Measurements from ENCODE around the gene MLYCD. TPM values are rescaled to one million over a fixed set of nuclear protein-coding genes. Genes with fewer than 3 reads are reported as not detected.

Gene MLYCD
- total and polyA plus RNA-seq, 8 donors: 4.3 to 11.2 (median 8.9) TPM

DNA sequence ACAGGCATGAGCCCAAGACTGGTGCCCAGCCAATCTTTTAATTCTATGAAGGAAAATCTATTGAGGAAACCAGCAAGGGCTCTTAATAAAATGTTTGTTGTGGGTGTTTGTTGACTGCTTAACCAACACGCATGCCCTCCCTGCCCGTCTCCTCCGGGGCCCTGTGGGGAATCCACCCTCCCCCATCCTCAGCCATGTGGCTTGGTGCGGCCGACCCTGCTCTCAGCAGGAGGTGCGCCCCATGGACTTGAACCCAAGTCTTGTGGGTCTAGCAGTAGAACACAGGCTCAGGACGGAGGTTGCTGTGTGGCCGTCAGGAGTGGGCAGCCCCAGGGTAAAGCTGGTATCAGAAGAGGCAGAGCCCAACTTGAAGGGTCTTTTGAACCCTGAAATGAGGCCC is 45.1 kb upstream of the MLYCD start:
- no peaks in the 10 kb centered on the region for H3K27me3 ChIP-seq
- H3K36me3 ChIP-seq: no peaks in the 10 kb centered on the region
- DNase-seq (no peak), ATAC-seq (no peak), FAIRE-seq (no peak)
- H3K4me3 ChIP-seq: no peak overlapping the region
- intact Hi-C loops (cut with DNase I): no loop called here
- WGBS, 2 donors: 89 to 91% methylated on average over 8 of the region's 8 CpGs
- no peak overlapping the region for H3K27ac ChIP-seq
- no peaks in the 10 kb centered on the region for H3K9me3 ChIP-seq
- no peaks in the 10 kb centered on the region for H3K4me1 ChIP-seq
- TF ChIP-seq, protein P1, sequence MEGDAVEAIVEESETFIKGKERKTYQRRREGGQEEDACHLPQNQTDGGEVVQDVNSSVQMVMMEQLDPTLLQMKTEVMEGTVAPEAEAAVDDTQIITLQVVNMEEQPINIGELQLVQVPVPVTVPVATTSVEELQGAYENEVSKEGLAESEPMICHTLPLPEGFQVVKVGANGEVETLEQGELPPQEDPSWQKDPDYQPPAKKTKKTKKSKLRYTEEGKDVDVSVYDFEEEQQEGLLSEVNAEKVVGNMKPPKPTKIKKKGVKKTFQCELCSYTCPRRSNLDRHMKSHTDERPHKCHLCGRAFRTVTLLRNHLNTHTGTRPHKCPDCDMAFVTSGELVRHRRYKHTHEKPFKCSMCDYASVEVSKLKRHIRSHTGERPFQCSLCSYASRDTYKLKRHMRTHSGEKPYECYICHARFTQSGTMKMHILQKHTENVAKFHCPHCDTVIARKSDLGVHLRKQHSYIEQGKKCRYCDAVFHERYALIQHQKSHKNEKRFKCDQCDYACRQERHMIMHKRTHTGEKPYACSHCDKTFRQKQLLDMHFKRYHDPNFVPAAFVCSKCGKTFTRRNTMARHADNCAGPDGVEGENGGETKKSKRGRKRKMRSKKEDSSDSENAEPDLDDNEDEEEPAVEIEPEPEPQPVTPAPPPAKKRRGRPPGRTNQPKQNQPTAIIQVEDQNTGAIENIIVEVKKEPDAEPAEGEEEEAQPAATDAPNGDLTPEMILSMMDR (IDR thresholded peaks at IDR 0.05): no peak

DNA sequence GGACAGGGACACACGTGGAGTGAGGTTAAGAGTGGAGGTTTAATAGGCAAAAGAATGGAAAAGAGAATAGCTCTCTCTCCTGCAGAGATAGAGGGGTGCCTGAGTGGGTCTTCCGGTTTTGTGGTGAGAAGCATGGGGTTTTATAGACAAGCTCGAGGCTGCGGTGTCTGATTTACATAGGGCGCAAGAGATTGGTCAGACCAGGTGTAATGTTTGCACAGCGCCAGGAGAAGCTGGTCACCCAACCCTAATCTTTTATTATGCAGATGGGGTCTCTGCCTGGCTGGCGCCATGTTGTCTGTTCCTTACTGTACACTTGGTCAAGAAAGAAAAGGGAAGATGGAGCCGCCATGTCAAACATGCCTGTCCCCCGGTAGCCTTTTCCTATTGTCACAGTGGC is 44.5 kb upstream of the MLYCD start:
- FAIRE-seq (no peak), DNase-seq (no peak), ATAC-seq (no peak)
- TF ChIP-seq, protein P1 (IDR thresholded peaks at IDR 0.05): no peak
- H3K4me3 ChIP-seq: no peak overlapping the region
- no peaks in the 10 kb centered on the region for H3K27me3 ChIP-seq
- intact Hi-C loops (cut with DNase I): no loop called here
- H3K27ac ChIP-seq: no peak overlapping the region
- no peaks in the 10 kb centered on the region for H3K9me3 ChIP-seq
- WGBS, 2 donors: 74 to 81% methylated on average over 9 of the region's 9 CpGs
- no peaks in the 10 kb centered on the region for H3K36me3 ChIP-seq
- H3K4me1 ChIP-seq: no peaks in the 10 kb centered on the region

DNA sequence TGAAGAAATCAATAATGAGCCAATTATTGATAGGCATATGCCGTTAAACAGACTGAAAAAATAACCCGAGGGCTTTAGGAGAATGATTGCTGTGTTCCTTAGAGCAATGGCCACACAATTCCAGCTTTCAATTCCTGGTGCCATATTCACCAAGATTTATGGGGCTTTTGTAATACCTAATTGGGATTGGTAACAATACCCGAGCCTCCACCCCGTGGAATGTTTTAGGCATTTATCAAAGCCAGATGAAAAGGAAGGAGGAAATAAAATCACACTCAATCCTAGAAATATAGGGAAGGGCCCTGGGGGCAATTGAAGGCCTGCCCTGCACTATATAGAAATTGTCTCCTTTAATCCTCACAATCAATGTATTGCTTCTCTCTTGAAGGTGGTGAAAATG is 42.1 kb upstream of the MLYCD start:
- no peaks in the 10 kb centered on the region for H3K9me3 ChIP-seq
- no peaks in the 10 kb centered on the region for H3K36me3 ChIP-seq
- no peaks in the 10 kb centered on the region for H3K4me1 ChIP-seq
- FAIRE-seq (no peak), ATAC-seq (peak in 1 of 4 donors; percentile 24), DNase-seq (no peak)
- no peaks in the 10 kb centered on the region for H3K27me3 ChIP-seq
- H3K4me3 ChIP-seq: no peak overlapping the region
- intact Hi-C loops (cut with DNase I): no loop called here
- 27 to 37% methylated on average over 4 of the region's 4 CpGs for WGBS, 2 donors
- no peak overlapping the region for H3K27ac ChIP-seq
- TF ChIP-seq, protein P1 (IDR thresholded peaks at IDR 0.05): no peak

DNA sequence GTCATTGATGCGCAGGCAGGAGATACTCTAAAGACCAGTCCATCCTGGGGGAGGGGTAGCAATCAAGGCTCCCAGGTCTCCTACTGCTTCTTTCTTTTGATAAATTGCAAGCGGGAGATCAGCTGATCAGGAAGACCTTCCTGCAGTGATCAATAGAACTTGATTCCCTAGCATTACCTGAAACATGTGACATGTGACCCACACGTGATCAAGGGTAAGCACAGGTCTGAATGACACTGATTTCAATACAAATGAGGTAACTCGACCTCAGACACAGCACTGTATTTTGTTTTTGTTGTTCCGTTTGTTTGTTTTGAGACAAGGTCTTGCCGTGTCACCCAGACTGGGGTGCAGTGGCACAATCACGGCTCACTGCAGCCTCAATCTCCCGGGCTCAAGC is 39.6 kb upstream of the MLYCD start:
- no peaks in the 10 kb centered on the region for H3K9me3 ChIP-seq
- DNase-seq (no peak), FAIRE-seq (no peak), ATAC-seq (no peak)
- no peaks in the 10 kb centered on the region for H3K36me3 ChIP-seq
- no peaks in the 10 kb centered on the region for H3K4me1 ChIP-seq
- no peaks in the 10 kb centered on the region for H3K27me3 ChIP-seq
- intact Hi-C loops (cut with DNase I): no loop called here
- H3K4me3 ChIP-seq: no peak overlapping the region
- 69 to 73% methylated on average over 8 of the region's 8 CpGs for WGBS, 2 donors
- TF ChIP-seq, protein P1 (IDR thresholded peaks at IDR 0.05): no peak
- no peak overlapping the region for H3K27ac ChIP-seq

DNA sequence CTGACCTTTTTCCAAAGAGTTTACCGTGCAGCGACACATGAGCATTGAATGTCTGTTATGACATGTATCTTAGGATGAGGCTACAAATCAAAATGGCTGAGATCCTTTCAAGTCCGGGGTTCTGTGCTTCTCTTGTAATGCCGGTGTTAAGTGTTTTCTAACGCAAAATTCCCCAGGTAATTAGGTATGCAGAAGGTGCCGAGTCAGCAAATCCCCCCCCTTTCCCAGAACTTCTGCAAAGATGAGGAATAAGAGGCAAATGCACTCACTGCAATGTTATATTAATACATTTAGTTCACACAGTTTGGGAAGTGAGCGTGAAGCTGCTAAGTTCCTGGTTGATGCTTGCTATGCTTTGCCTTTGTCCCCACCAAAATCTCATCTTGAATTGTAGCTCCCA is 36.3 kb upstream of the MLYCD start:
- WGBS, 2 donors: 75 to 76% methylated on average over 7 of the region's 7 CpGs

More for the DNA sequence above, 36.3 kb upstream of the MLYCD start:
- FAIRE-seq (no peak), ATAC-seq (no peak), DNase-seq (no peak)
- H3K4me3 ChIP-seq: no peak overlapping the region
- H3K4me1 ChIP-seq: no peaks in the 10 kb centered on the region
- no peaks in the 10 kb centered on the region for H3K9me3 ChIP-seq
- H3K36me3 ChIP-seq: no peaks in the 10 kb centered on the region
- H3K27ac ChIP-seq: no peak overlapping the region
- intact Hi-C loops (cut with DNase I): no loop called here
- TF ChIP-seq, protein P1 (IDR thresholded peaks at IDR 0.05): no peak
- no peaks in the 10 kb centered on the region for H3K27me3 ChIP-seq
